Endothelial cell (in vitro differentiated cells): ENCODE data around the gene PTP4A1. TPM values are rescaled to one million over a fixed set of nuclear protein-coding genes. Genes with fewer than 3 reads are reported as not detected.

Experiments
- DNase-seq: peaks from one replicate; pipeline ENCODE4 v3.0.0; 2021; ENCODE audit warnings: low spot score
- H3K27ac Mint-ChIP-seq: one replicate; pipeline ENCODE4 v1.8.0; 2021; ENCODE audit warnings: mixed read lengths, inconsistent platforms; ENCODE audit not compliant: unreplicated experiment
- H3K27me3 Mint-ChIP-seq: one replicate; pipeline ENCODE4 v1.8.0; 2021; ENCODE audit warnings: mild to moderate bottlenecking, moderate library complexity, mixed read lengths, inconsistent platforms; ENCODE audit not compliant: unreplicated experiment
- H3K36me3 Mint-ChIP-seq: one replicate; pipeline ENCODE4 v1.8.0; 2021; ENCODE audit warnings: mild to moderate bottlenecking, low read depth, mixed read lengths, inconsistent platforms; ENCODE audit not compliant: unreplicated experiment
- H3K4me1 Mint-ChIP-seq: one replicate; pipeline ENCODE4 v1.8.0; 2021; ENCODE audit warnings: mild to moderate bottlenecking, mixed read lengths, inconsistent platforms; ENCODE audit not compliant: unreplicated experiment
- H3K4me3 Mint-ChIP-seq: one replicate; pipeline ENCODE4 v1.8.0; 2021; ENCODE audit warnings: mild to moderate bottlenecking, mixed read lengths, inconsistent platforms; ENCODE audit not compliant: unreplicated experiment
- H3K9me3 Mint-ChIP-seq: one replicate; pipeline ENCODE4 v1.8.0; 2021; ENCODE audit warnings: mixed read lengths, inconsistent platforms; ENCODE audit not compliant: unreplicated experiment
- CTCF ChIP-seq: fragments of 200-600 bp; sonication (generic); IDR thresholded peaks from one replicate; pipeline ENCODE4 v1.5.0; 2021; ENCODE audit warnings: antibody characterized with exemption; ENCODE audit not compliant: unreplicated experiment
- total RNA-seq: library from RNA; stranded (reverse); fragmentation: NEBNext Ultra II Directional; extraction: Animal tissue kit (Norgen Biotek cat#: 25700); gene quantifications from one replicate; pipeline ENCODE4 v1.2.1, GENCODE V29; 2021; ENCODE audit not compliant: unreplicated experiment

PTP4A1 gene
- total RNA-seq, 1 donor from 2014 or later = 58.6 TPM

- H3K27ac Mint-ChIP-seq = no peak overlapping the region
- no peaks in the 10 kb centered on the region for H3K9me3 Mint-ChIP-seq
- no peak overlapping the region for H3K4me3 Mint-ChIP-seq
- no peaks in the 10 kb centered on the region for H3K36me3 Mint-ChIP-seq
- no peaks in the 10 kb centered on the region for H3K4me1 Mint-ChIP-seq
- TF ChIP-seq CTCF = no peak
- peaks cover 2% of the 10 kb centered on the region for H3K27me3 Mint-ChIP-seq
- DNase-seq = no peak
Measured at GRCh38 chr6:63599243-63599642, 27.0 kb downstream of the PTP4A1 start.

GRCh38 chr6:63600136-63600535, 27.9 kb downstream of the PTP4A1 start:
- Mint-ChIP-seq H3K4me3 (no peak overlapping the region), H3K27ac (no peak overlapping the region), H3K4me1 (no peaks in the 10 kb centered on the region), H3K27me3 (peaks cover 2% of the 10 kb centered on the region), H3K9me3 (no peaks in the 10 kb centered on the region), H3K36me3 (no peaks in the 10 kb centered on the region)
- no peak for DNase-seq
- TF ChIP-seq CTCF = no peak

- H3K9me3 Mint-ChIP-seq = no peaks in the 10 kb centered on the region
- H3K4me1 Mint-ChIP-seq = no peaks in the 10 kb centered on the region
- H3K27ac Mint-ChIP-seq = no peak overlapping the region
- H3K36me3 Mint-ChIP-seq = no peaks in the 10 kb centered on the region
- no peak for DNase-seq
- peaks cover 1% of the 10 kb centered on the region for H3K27me3 Mint-ChIP-seq
- no peak for TF ChIP-seq CTCF
- H3K4me3 Mint-ChIP-seq = no peak overlapping the region
Measured at GRCh38 chr6:63609231-63609630, 37.0 kb downstream of the PTP4A1 start.

- H3K4me3 Mint-ChIP-seq = no peak overlapping the region
- H3K9me3 Mint-ChIP-seq = no peaks in the 10 kb centered on the region
- H3K4me1 Mint-ChIP-seq = no peaks in the 10 kb centered on the region
- H3K36me3 Mint-ChIP-seq = no peaks in the 10 kb centered on the region
- peaks cover 1% of the 10 kb centered on the region for H3K27me3 Mint-ChIP-seq
- H3K27ac Mint-ChIP-seq = no peak overlapping the region
- no peak for TF ChIP-seq CTCF
- DNase-seq = no peak
Measured at GRCh38 chr6:63610944-63611343, 38.7 kb downstream of the PTP4A1 start.

- Mint-ChIP-seq H3K9me3 (no peaks in the 10 kb centered on the region), H3K4me1 (no peaks in the 10 kb centered on the region), H3K4me3 (no peak overlapping the region), H3K27me3 (peaks cover 1% of the 10 kb centered on the region), H3K27ac (no peak overlapping the region), H3K36me3 (no peaks in the 10 kb centered on the region)
- DNase-seq = no peak
- TF ChIP-seq CTCF = no peak
Measured at GRCh38 chr6:63611560-63611959, 39.3 kb downstream of the PTP4A1 start.
